Right atrium auricular region (tissue), 2 donors: ENCODE data around the gene PJA1. TPM values are rescaled to one million over a fixed set of nuclear protein-coding genes. Genes with fewer than 3 reads are reported as not detected.

ENCODE experiments used
- DNase-seq: peaks from one replicate; pipeline ENCODE4 v3.0.0-alpha.2; 2019; ENCODE audit warnings: low spot score
- H3K27ac ChIP-seq, 2 donors: fragments of 200-600 bp; sonication (generic); 1 replicate in 1 of 2; 2 replicates in 1 of 2; pipeline ENCODE4 v1.5.1; 2016 to 2019
- H3K27me3 ChIP-seq, 2 donors: fragments of 200-600 bp; sonication (generic); one replicate each; pipeline versions ENCODE4 v1.5.1 to v1.6.0; 2017 to 2019
- H3K36me3 ChIP-seq: fragments of 200-600 bp; sonication (generic); one replicate; pipeline ENCODE4 v1.5.1; 2016
- H3K4me1 ChIP-seq, 2 donors: fragments of 200-600 bp; sonication (generic); one replicate each; pipeline versions ENCODE4 v1.5.1 to v1.6.0; 2017 to 2019
- H3K4me3 ChIP-seq, 2 donors: fragments of 200-600 bp; sonication (generic); 1 replicate in 1 of 2; 2 replicates in 1 of 2; pipeline ENCODE4 v1.5.1; 2017 to 2019; ENCODE audit warnings: mild to moderate bottlenecking in 1 of 2, moderate library complexity in 1 of 2
- H3K9me3 ChIP-seq, 2 donors: fragments of 200-600 bp; sonication (generic); one replicate each; pipeline ENCODE4 v1.5.1; 2019
- total RNA-seq, 2 donors: library from RNA; depleted of rRNA; stranded (reverse); fragments of >200 nt; gene quantifications; one replicate each; pipeline ENCODE4 v1.1.0, GENCODE V29; 2016
- TF ChIP-seq, protein P1 (sequence below), 2 donors: fragments of 200-600 bp; sonication (generic); IDR thresholded peaks; one replicate each; pipeline ENCODE4 v1.5.1; 2019; ENCODE audit warnings: antibody characterized with exemption in 2 of 2

Gene PJA1
- total RNA-seq, 2 donors from 2014 or later, result 11.7 to 18.8 TPM

DNA sequence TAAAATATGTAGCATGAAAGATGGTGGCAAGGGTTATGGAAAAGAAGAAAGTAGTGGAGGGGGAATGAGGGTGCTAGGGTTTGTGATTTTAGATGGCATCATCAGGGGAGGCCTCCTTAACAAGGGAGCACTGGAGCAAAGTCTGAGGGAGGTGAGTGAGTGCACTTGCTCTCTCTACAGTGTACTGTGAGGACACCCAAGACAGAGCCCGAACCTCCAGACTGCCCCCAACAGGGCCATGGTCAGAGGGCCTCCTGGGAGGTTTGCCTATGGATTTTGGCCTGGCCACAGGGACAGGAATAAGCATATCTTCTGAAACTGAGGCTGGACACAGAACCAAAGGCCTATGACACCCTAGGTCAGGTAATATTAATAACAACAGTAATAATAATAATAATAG, 21.4 kb upstream of the PJA1 start:
- Histone ChIP-seq H3K36me3 (no peaks in the 10 kb centered on the region), H3K27me3 (no peaks in the 10 kb centered on the region), H3K4me3 (no peak overlapping the region), H3K9me3 (no peaks in the 10 kb centered on the region), H3K4me1 (no peaks in the 10 kb centered on the region), H3K27ac (no peak overlapping the region)
- TF ChIP-seq, protein P1, sequence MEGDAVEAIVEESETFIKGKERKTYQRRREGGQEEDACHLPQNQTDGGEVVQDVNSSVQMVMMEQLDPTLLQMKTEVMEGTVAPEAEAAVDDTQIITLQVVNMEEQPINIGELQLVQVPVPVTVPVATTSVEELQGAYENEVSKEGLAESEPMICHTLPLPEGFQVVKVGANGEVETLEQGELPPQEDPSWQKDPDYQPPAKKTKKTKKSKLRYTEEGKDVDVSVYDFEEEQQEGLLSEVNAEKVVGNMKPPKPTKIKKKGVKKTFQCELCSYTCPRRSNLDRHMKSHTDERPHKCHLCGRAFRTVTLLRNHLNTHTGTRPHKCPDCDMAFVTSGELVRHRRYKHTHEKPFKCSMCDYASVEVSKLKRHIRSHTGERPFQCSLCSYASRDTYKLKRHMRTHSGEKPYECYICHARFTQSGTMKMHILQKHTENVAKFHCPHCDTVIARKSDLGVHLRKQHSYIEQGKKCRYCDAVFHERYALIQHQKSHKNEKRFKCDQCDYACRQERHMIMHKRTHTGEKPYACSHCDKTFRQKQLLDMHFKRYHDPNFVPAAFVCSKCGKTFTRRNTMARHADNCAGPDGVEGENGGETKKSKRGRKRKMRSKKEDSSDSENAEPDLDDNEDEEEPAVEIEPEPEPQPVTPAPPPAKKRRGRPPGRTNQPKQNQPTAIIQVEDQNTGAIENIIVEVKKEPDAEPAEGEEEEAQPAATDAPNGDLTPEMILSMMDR (IDR thresholded peaks at IDR 0.05), result no peak
- no peak for DNase-seq

DNA sequence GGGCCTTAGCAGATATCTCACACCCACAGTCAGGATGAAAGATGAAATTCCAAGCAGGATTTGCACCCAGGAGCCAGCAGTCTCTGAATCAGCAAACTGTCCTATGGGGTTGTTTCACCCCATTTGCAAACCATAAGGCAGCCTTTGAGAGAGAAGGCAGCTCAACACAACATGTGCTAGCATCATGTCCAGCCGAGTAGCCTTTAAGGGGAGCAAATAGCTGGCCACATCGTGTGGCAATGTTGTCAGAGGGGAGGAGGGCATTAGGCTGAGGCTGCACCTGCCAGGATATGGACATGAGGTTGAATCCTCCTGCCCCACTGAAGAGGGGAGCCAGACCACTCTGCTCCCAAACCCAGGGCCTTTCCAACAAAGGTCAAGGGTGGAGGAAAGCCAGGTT, 20.6 kb upstream of the PJA1 start:
- Histone ChIP-seq H3K4me1 (no peaks in the 10 kb centered on the region), H3K4me3 (no peak overlapping the region), H3K27ac (no peak overlapping the region), H3K27me3 (no peaks in the 10 kb centered on the region), H3K36me3 (no peaks in the 10 kb centered on the region), H3K9me3 (no peaks in the 10 kb centered on the region)
- TF ChIP-seq, protein P1 (IDR thresholded peaks at IDR 0.05), result no peak
- DNase-seq, result no peak

DNA sequence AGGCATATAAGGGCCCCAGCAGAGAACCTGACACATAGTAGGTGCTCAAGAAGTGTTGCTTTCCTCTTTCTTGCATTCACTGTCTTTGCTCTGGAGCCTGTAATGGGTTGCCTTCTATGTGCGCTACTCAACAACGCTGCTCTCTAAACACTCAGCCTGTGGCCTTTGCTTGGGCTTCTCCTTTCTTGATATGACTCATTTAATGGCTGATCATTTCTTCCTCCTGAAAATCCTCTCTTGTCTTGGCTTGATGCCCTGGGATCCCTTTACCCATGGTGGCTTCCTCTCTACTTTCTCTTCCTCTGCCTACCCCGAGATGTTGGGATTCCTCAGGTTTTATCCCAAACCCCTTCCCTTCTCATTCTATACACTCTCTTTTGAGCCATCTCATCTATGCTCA, 19.9 kb upstream of the PJA1 start:
- TF ChIP-seq, protein P1 (IDR thresholded peaks at IDR 0.05), result no peak
- Histone ChIP-seq H3K4me3 (no peak overlapping the region), H3K36me3 (no peaks in the 10 kb centered on the region), H3K27me3 (no peaks in the 10 kb centered on the region), H3K27ac (no peak overlapping the region), H3K9me3 (no peaks in the 10 kb centered on the region), H3K4me1 (no peaks in the 10 kb centered on the region)
- no peak for DNase-seq

DNA sequence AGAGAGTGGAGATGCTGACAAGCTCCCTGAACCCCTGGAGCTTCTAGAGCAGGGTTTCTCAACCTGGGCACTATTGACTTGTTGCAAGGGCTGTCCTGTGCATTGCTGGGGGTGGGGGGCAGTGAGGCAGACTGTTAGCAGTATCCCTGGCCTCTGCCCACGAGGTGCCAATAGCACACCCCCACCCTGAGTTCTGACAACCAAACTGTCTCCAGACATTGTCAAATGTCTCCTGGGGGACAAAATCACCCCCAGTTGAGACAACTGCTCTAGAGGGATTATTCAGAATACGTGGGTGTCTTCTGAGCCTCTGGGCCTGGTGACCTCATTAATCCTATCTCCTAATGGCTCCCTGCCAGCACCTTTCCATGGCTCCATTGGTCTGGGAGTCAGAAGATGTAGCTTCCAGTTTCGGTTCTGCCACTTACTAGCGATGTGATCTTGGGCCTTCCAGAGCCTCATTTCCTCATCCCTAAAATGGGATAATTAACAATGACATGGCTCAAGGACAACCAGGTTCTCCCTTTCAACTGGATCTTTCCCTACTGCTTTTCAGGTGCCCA, 17.6 kb upstream of the PJA1 start:
- Histone ChIP-seq H3K27ac (no peak overlapping the region), H3K9me3 (no peaks in the 10 kb centered on the region), H3K36me3 (no peaks in the 10 kb centered on the region), H3K27me3 (no peaks in the 10 kb centered on the region), H3K4me3 (no peak overlapping the region), H3K4me1 (no peaks in the 10 kb centered on the region)
- peak; percentile 57 for DNase-seq
- TF ChIP-seq, protein P1 (IDR thresholded peaks at IDR 0.05), result no peak

DNA sequence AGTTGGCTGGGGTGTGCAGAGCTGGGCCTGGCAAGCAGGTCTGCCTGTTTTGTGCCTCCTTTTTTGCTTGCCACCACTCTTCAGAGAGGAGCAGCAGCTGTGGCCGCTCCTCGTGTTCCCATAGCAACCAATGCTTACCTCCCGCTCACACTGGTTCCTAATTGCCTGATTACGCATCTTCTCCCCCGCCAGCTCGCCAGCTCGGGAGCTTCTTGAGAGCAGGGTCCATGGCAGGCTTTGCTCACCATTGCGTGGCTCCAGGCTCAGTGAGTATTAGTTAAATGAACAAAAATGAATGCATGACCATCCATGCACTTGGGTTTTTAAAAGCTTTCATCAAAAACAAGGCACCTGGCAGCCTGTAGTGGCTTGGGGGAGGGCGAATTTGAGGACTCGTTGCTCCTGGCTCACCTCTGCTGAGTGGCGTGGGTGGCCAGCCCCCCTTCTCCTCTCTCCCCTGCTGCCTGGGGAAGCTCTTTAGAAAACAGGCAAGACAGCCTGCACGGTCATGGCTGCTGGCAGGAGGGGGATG, 14.2 kb upstream of the PJA1 start:
- H3K4me1 ChIP-seq, result no peaks in the 10 kb centered on the region
- H3K9me3 ChIP-seq, result peaks cover 0 to 13% of the 10 kb centered on the region in 2 donors
- TF ChIP-seq, protein P1 (IDR thresholded peaks at IDR 0.05), result no peak
- no peak overlapping the region for H3K27ac ChIP-seq
- no peak overlapping the region for H3K4me3 ChIP-seq
- H3K36me3 ChIP-seq, result no peaks in the 10 kb centered on the region
- peak; percentile 26 for DNase-seq
- H3K27me3 ChIP-seq, result no peaks in the 10 kb centered on the region

DNA sequence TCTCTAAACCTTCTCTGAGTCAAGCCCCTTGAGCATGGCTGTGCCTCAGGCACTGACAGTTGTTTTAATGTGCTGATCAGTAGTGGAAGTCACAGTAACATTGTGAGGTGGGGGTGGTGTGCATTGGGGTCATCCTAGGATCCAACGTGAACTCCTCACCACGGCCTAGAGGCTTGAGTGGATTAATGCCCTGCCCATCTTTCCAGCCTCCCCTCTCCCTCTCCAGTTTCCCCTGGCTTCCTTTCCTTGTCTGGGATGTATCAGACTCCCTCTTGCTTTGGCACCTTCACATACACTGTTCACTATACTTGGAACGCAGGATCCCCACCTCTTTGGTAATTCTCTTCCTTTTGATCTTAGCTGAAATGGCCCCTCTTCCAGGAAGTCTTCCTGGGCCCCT, 13.3 kb upstream of the PJA1 start:
- no peaks in the 10 kb centered on the region for H3K27me3 ChIP-seq
- H3K4me3 ChIP-seq, result no peak overlapping the region
- no peaks in the 10 kb centered on the region for H3K36me3 ChIP-seq
- peaks cover 0 to 13% of the 10 kb centered on the region in 2 donors for H3K9me3 ChIP-seq
- H3K27ac ChIP-seq, result no peak overlapping the region
- H3K4me1 ChIP-seq, result no peaks in the 10 kb centered on the region
- TF ChIP-seq, protein P1 (IDR thresholded peaks at IDR 0.05), result no peak
- DNase-seq, result peak; percentile 1
